Stimulated activated CD4-positive, alpha-beta T cell treated with anti-CD3 and anti-CD28 coated beads, Interleukin-2, amount 100 ng/mL, for 24 hours (primary cell): ENCODE results near the gene DAG1.
"Not testable (repeated sequence)": the region's sequence is repeated elsewhere in the genome, so short reads cannot be mapped to it uniquely, and the experiment has no call there.

ENCODE experiments used
- DNase-seq, 2 donors: peaks; one replicate each; pipeline ENCODE4 v3.0.0-alpha.2; 2020

DAG1 gene

GRCh38 chr3:49470714-49471420 is 800 bp downstream of the DAG1 start:
- DNase-seq, result no peak

- no peak for DNase-seq
Measured at GRCh38 chr3:49471856-49472495, 1.9 kb downstream of the DAG1 start.

- no peak for DNase-seq
Measured at GRCh38 chr3:49476563-49476962, 6.5 kb downstream of the DAG1 start.

DNA sequence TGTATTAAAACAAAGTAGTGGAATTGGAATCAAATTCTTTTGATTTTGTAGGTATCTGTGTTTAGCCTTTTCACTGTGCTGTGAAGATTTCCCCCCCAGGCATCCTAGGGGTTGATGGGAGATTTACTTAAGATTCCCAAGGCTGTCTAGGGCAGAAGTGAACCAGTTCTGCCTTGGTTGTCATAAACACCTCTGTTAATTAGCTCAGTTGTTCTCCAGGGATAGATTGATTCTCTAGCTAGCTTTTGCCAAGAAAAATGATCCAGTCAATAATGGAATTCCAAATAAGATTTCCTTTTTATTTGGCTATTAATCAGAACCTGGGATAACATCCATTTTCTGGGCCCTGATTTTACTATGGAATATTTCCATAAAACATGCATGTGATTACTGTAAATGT is 12.7 kb downstream of the DAG1 start:
- no peak for DNase-seq

GRCh38 chr3:49484471-49484870 is 14.4 kb downstream of the DAG1 start:
- DNase-seq, result no peak

DNA sequence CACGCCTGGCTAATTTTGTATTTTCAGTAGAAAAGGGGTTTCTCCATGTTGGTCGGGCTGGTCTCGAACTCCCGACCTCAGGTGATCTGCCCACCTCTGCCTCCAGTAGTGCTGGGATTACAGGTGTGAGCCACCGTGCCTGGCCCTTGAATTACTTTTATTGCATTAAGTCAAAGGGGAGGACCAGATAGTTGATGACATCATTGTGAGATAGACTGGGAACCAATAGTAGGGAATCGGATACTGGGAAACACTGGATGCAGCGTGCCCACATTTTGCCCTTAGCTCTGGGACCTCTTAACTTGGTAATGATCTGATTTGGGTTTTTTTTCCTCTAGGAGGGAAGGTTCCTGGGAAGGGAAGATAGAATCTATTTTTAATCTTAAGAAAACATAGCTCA is 19.2 kb downstream of the DAG1 start:
- DNase-seq, result no peak

DNA sequence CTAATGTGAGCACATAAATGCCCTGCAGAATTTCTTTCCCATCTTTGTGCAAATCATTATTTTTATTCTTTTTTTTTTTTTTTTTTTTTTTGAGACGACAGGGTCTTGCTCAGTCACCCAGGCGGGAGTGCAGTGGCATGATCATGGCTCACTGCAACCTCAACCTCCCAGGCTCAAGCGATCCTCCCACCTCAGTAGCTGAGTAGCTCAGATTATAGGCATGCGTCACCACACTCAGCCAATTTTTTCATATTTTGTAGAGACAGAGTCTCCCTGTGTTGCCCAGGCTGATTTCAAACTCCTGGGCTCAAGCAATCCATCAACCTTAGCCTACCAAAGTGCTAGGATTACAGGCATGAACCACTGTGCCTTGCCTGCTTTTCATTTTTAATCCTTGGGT is 22.9 kb downstream of the DAG1 start:
- no peak for DNase-seq

GRCh38 chr3:49493901-49494300 is 23.8 kb downstream of the DAG1 start:
- DNase-seq, result no peak

GRCh38 chr3:49495023-49495422 is 25.0 kb downstream of the DAG1 start:
- DNase-seq, result no peak

GRCh38 chr3:49496845-49497244 is 26.8 kb downstream of the DAG1 start:
- DNase-seq, result not testable (repeated sequence)

- DNase-seq, result no peak
Measured at GRCh38 chr3:49497606-49498005, 27.5 kb downstream of the DAG1 start.

GRCh38 chr3:49498239-49498638 is 28.2 kb downstream of the DAG1 start:
- no peak for DNase-seq

GRCh38 chr3:49498648-49499047 is 28.6 kb downstream of the DAG1 start:
- DNase-seq, result no peak

DNA sequence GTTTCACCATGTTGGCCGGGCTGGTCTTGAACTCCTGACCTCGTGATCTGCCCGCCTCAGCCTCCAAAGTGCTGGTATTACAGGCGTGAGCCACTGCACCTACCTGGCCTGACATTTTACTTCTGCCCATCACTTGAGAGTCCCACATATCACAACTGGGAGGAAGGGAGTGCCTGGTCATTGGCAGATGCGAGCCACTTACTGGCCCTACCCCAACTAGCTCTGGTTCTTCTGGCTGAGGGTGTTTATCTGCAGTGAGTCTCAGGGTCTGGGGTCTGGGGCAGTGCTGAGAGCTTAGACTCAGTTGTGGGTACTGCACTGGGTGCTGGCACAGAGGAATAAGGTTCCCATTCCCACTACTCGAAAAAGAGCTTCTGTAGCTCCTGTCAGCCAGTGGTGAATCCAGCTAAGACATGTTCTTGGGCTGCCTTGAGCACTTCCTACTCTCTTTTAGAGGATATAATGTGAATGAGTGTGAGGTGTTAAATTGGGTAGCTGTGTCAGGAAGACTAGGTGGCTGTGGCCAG is 30.2 kb downstream of the DAG1 start:
- DNase-seq, result no peak

DNA sequence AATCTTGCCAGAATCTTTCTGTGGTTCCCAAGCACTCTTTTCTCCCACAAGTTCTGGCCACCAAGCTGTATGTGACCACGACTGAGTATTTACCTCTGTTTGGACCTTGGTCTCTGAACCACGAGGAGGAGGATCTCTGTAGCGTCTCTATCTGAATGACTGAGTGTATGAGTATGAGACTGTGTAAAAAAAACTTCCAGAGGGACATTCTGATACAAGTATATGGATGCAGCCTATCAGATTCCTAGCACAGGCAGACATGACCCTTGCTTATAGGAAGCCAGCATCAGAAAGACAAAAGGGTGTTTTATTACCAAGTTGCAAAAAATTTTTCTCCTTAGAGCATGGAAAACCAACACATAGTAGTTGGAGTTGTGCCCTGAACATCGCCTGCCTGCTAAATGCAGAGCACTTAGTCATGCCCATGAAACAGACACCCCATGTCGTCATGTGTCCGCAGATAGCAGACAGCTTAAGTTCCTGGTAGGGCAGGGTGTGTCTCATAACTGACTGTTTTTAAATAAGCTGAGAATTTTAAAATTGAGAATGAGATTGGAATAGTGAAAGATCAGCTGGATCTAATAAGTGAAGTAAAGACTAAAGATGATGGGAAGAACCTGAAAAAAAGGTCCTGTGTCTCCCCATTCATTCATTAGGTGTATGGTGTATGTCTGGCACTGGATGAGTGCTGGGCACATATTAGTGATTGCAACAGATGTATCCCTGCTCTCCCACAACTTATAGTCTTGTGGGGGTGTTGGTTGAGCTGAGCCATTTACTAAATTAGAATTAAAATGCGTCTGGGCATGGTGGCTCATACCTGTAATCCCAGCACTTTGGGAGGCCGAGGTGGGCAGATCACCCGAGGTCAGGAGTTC is 30.9 kb downstream of the DAG1 start:
- no peak for DNase-seq

DNA sequence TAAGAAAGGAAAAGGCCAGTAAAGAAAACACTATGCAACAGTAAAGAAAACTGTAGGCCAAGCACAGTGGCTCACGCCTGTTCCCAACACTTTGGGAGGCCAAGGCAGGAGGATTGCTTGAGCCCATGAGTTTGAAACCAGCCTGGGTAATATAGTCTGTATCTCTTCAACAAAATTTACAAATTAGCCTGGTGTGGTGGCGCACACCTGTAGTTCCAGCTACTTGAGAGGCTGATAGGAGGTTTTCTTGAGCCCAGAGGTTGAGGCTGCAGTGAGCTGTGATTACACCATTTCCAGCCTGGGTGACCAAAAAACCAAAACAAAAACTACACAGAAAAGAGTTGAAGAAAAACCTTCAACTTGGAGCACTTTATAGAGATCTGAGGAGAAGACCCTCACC is 31.8 kb downstream of the DAG1 start:
- no peak for DNase-seq

DNA sequence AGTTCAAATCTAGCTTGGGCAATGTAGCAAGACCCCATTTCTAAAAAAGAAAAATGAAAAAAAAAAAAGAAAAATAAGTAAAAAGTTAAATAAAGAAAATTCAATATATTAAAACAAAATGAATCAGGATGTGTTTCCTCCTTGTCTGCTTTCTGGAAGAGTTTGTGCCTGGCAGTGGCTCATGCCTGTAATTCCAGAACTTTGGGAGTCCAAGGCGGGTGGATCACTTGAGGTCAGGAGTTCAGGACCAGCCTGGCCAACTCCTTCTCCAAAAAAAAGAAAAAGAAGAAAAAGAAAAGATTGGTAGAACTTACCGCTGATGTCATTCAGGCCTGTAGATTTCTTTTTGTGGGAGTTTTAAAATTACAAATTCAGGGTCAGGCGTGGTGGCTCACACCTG is 36.8 kb downstream of the DAG1 start:
- no peak for DNase-seq

DNA sequence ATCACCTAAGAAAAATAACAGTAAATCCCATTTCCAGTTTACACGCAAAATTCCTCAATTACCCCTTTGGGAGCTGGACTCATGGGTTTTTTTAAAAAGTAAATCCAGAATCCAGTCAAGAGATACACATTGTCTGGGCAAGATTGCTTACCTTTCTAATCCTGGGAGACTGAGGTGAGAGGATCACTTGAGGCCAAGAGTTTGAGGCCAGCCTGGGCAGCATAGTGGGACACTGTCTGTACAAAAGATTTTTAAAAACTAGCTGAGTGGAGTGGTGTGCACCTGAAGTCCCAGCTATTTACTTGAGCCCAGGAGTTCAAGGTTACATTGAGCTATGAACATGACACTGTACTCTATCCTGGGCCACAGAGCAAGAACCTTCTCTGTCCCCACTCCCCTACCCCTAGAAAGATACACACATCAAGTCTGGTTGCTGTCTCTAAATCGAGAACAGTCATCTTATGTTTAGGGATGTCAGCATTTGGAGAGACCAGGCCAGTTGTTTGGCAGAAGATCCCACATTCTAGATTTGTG is 39.0 kb downstream of the DAG1 start:
- DNase-seq, result no peak

DNA sequence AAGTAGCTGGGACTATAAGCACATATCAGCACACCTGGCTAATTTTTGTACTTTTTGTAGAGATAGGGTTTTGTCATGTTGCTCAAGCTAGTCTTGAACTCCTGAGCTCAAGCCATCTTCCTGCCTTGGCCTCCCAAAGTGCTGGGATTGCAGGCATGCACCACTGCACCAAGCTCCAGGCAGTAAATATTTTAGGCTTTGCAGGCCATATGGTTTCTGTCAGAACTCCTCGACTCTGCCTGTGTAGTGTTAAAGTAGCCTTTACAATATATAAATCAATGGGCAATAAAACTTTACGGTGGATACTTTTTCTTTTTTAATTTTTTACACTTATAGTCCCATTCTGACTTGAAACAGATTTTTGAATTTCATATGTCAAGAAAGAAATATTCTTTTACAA is 41.6 kb downstream of the DAG1 start:
- no peak for DNase-seq

DNA sequence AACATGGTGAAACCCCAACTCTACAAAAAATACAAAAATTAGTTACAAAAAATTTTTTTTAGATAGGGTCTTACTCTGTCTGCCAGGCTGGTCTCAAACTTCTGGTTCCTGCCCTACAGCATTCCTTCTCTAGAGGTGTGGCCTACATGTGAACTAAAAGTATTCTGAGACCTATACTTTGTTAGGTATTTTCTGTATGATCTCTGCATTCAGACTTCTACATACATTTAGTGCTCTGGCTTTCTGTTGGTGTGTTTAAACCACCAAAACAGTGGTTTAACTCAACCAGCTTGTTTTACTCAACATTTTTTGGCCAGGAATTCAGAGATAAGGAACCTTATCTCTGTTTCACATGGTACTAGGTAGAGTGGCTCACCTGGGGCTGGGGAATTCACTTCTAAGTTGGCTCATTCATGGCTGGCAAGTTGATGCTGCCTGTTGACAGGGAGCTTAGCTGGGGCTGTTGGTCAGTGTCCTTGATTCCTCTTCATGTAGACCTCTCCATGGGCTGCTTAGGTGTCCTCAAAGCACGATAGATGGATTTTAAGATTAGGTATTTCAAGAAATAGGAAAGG is 42.8 kb downstream of the DAG1 start:
- no peak for DNase-seq

GRCh38 chr3:49513494-49514124 is 43.5 kb downstream of the DAG1 start:
- DNase-seq, result no peak

GRCh38 chr3:49518016-49518415 is 47.9 kb downstream of the DAG1 start:
- DNase-seq, result no peak

GRCh38 chr3:49518441-49518840 is 48.4 kb downstream of the DAG1 start:
- no peak for DNase-seq
